Mammary epithelial cell (primary cell): ENCODE data around the gene TCP1.

Source experiments
- EZH2 ChIP-seq: IDR thresholded peaks from 2 replicates; pipeline ENCODE4 v1.6.1; 2012; ENCODE audit warnings: low read length, inconsistent platforms, borderline replicate concordance
- TF ChIP-seq, protein P1 (sequence below), 2 donors: IDR thresholded peaks in 1 of 2; conservative IDR thresholded peaks in 1 of 2; 2 replicates each; pipeline ENCODE4 v1.5.1; 2011 to 2012; ENCODE audit warnings: inconsistent platforms in 2 of 2, low read length in 2 of 2, mild to moderate bottlenecking in 2 of 2, control low read depth in 1 of 2, low read depth in 1 of 2; ENCODE audit not compliant: insufficient read depth in 1 of 2; ENCODE audit errors: extremely low read depth in 1 of 2

DNA sequence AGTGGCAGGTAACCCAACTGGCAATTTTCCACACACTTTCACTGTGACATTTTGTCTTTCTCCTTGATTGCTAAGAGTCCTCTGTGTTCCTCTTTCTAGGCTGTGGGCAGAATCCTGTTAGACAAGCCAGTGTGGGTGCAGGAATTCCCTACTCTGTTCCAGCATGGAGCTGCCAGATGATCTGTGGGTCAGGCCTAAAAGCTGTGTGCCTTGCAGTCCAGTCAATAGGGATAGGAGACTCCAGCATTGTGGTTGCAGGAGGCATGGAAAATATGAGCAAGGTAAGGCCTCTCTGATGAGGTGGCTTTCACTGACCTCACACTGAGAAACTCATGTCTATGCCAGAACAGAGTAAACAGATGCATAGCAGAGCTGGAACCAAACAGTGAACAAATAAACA, 22.5 kb downstream of the TCP1 start:
- TF ChIP-seq EZH2: no peak
- TF ChIP-seq, protein P1, sequence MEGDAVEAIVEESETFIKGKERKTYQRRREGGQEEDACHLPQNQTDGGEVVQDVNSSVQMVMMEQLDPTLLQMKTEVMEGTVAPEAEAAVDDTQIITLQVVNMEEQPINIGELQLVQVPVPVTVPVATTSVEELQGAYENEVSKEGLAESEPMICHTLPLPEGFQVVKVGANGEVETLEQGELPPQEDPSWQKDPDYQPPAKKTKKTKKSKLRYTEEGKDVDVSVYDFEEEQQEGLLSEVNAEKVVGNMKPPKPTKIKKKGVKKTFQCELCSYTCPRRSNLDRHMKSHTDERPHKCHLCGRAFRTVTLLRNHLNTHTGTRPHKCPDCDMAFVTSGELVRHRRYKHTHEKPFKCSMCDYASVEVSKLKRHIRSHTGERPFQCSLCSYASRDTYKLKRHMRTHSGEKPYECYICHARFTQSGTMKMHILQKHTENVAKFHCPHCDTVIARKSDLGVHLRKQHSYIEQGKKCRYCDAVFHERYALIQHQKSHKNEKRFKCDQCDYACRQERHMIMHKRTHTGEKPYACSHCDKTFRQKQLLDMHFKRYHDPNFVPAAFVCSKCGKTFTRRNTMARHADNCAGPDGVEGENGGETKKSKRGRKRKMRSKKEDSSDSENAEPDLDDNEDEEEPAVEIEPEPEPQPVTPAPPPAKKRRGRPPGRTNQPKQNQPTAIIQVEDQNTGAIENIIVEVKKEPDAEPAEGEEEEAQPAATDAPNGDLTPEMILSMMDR (conservative IDR thresholded peaks at IDR 0.05 in 1 of 2, IDR thresholded peaks at IDR 0.05 in 1 of 2; ENCODE audit: extremely low read depth in 1 of 2, insufficient read depth in 1 of 2, low read depth in 1 of 2, low read length in 2 of 2): no peak
